ENCODE measurements around the gene FLNB.

The FLNB gene

DNA sequence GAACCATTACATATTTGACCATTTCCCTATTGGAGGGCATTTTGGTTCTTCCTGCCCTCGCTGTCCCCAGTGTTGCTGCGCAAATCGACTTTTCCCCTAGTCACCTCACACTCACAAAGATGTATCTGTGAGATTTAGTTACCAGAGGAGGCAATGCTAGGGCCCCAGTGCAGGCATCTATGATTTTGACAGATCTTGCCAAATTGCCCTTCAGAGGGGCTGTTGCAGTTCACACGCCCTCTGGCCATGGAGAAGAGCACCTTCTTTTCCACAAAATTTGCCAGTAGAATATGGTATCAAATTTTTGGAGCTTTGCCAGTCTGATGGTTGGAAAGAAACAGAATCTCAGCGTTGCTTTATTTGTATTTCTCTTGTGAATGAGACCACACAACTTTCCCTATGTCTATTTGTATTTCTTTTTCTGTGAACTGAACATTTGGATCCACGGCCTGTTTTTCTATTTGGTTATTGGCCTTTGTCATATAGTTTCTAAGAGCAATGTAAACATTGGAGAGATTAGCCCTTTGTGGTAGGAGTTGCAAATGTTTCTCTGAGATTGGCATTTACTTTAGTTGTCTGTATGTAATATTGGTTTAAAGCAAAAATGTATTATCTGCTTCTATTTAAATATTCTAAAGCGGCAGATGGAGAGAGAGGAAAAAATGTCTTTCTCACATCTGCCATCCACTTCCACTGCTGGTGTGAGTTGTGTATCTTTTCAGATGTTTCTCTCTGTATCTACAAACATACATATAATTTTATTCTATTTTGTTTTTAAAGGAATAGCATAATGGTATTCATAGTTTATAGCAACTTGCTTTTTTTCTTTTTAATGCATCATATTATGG lies 136.5 kb downstream of the FLNB start:
- DNase-seq: no peak

DNA sequence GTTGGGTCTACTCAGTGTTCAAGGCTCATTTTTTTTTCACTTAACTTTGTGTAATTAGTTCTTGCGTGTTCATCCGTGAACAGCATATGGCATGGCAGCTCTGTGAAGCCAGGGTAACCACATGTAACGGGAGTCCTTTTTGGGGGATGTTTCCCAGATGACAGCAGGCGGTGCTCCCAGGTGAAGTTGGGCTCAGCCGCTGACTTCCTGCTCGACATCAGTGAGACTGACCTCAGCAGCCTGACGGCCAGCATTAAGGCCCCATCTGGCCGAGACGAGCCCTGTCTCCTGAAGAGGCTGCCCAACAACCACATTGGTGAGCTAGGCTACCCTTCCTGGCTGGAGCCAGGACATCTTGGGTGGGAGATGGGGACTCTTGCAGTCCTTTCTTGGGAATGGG lies 139.8 kb downstream of the FLNB start:
- no peak for DNase-seq

DNA sequence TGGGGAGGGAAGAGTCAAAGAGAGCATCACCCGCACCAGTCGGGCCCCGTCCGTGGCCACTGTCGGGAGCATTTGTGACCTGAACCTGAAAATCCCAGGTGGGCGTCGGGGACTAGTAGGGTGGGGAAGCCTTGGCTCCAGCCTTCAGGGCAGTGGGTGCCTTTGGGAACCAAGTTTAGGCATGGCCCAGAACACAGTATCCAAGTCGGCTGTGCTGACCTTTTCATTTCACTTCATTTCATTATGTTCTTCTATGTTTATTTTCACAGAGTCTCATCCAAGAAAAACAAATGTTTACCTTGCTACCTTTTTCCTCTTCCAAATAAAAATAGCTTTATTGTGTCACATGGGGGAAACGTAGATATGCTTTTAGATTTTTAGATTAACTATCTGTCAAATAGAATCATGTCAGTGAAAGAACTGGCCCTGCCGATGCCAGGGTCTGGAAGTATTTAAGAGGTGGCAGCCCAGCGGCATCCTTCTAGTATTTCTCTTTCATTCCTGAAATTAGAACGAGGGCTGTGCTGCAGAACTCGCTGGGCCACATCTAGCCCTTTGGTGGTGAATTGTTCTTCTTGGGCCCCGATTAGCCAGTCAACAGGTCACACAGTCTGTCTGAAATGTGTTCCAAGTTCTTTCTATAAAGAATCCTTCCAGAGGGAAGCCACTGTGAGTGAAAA lies 142.0 kb downstream of the FLNB start:
- no peak for DNase-seq

DNA sequence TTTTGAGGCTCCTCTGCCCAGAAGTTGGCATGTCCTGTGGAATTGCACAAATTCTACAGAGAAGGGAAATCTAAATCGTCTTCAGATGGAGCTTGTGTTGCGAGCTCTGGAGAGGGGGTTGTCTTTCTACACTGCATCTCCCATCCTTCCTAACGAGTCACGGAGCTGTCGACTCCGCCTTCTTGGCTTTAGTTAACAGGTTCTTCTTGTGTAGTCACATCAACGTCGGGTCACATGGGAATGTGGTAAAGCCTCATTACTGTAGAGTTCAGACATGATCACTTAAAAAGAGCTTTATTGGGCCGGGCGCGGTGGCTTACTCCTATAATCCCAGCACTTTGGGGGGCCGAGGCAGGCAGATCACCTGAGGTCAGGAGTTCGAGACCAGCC lies 142.6 kb downstream of the FLNB start:
- no peak for DNase-seq

DNA sequence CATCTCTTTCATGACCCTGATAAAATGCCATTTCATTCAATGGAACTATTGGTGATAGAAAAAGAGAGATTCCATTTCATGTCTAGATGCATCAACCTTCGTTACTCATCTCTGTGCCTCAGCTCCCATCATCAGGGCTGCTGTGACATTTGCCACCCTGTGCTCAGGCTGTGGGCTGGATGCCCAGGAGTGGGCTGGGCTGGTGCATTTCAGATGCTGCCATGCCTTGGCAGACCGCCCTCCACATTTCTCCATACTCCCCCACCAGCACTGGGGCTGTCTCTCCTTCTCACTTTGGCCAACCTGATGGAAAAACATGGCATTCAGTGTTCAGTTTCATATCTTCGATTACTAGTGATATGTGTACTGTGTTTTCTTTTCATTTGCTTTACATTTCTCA lies 143.4 kb downstream of the FLNB start:
- DNase-seq: no peak

DNA sequence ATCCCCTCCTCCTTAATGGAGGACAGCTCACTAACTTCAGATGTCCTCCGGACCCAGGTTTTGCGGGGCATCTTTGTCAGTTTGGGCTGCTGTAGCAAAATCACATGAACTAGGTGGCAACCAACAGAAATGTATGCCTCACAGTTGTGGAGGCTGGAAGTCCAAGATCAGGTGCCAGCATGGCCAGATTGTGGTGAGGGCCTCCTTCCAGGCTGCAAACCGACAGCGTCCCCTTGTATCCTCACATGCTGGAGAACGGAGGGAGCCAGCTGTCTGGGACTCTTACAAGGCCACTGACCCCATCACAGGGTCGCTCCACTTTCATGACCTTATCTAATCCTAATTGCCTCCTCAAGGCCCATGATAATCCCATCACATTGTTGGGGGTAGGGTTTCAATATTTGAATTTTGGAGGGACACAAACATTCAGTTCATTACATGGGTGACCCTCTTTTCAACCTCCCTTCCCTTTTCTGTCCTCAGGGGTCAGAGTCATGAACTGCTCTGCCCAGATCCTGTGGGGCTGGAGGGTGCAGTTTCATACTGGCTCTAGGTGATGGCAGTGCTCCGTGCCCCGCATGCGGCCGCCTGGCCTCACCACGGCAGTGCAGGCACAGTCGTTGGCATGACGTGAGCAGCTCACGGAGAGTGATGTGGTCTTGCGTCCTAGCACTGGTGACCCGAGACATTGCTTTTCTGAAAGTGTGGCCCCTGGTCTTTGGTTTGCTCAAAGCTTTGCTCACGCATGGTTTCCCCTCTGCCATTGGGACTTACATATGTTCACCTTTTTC lies 144.2 kb downstream of the FLNB start:
- DNase-seq: no peak

DNA sequence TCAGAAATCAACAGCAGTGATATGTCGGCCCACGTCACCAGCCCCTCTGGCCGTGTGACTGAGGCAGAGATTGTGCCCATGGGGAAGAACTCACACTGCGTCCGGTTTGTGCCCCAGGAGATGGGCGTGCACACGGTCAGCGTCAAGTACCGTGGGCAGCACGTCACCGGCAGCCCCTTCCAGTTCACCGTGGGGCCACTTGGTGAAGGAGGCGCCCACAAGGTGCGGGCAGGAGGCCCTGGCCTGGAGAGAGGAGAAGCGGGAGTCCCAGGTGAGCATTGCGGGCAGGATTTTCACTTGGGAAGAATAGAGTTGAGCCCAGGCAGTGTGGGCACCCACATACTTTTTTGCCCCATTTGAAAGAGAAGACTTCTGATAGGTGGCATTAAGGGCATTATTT lies 145.1 kb downstream of the FLNB start:
- DNase-seq: no peak

DNA sequence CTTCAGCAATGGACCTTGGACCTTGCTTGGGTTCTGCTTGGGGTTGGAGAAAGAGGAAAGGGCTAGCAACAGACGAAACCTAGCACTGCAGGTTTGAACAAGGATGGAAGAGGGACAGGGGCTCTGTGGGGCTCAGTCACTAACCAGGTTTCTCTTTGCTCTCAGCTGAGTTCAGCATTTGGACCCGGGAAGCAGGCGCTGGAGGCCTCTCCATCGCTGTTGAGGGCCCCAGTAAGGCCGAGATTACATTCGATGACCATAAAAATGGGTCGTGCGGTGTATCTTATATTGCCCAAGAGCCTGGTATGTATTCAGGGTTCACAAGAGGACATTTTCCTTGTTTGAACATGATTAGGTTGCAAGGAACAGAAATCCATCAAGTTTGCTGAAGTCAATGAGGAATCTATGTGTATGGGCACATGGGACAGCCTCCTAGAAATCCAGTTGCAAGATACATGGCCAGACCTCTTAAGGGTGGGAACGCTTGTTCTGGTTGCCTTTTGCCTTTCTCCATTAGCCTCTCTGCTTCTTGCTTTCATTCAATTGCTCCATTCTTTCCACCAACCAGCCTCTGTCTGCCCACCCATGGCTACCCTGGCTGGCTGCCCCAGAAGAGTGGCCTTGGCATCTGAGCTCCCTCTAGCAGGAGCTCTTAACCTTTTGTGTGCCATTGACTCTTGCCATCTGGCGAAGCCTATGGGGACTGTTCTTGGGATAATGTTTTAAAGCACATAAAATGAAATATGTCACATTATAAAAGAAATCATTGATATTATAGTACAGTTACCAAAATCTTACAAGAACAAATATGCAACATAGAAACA lies 146.6 kb downstream of the FLNB start:
- no peak for DNase-seq

DNA sequence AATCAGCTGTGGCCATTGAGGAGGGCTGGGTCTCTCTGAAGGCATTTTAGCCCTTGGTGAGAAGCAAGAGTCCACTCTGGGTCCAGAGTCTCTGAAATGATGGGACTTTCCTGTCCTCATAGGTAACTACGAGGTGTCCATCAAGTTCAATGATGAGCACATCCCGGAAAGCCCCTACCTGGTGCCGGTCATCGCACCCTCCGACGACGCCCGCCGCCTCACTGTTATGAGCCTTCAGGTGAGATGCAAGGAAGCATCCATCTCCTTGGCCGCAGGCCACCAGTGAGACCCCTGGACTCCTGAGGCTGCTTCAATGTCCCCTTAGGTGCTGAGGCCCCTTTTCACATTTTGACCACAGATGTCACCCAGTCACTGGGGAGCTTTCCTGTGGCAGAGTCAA lies 147.6 kb downstream of the FLNB start:
- no peak for DNase-seq

DNA sequence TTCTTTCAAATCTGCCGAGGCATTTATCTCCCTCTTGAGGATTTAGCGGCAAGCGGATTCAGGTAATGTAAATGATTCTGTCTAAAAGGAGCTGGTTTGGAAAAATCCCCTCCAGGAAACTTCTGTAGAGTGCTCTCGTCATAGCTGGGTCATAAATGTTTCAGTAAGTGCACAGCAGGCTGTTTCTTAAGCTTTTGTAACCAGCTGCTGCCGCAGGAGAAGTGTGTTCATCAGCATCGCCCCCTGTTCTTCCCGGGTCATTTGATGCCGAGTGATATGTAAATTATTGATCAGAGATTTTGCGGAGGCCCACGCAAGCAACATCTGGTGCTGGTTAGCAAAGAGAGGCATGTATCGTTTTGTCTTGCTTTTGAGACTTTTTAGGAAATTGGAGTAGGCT lies 149.5 kb downstream of the FLNB start:
- no peak for DNase-seq

DNA sequence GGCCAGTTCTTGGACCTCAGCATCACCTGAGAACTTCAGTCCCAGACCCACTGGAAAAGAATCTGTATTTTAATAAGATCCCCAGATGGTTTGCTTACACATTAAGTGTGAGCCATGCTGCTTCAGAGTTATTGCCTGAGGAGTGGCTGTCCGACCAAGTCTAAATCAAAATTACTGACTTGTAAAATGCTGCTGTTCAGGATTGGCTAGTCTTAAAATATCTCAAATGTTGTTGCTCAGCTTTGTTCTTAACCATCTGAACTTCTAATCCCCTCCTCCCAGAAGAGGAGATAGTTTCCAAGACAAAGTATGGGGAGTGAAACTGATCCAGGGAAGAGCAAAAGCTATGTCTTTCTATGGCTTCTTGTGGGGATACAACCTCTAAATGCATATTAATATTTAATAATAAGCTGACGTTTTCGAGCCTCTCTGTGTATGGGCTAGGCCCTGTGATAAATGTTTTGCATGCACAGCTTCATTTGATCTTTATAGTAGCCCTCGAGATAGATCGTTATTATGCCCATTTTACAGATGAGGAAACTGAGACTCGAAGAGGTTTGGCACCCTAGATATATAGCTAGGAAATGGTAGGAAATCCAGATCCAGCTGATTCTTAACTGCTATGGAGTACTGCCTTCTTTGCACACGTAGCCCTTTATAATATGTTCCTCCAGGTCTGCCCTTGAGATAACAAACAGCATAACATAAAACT lies 150.4 kb downstream of the FLNB start:
- DNase-seq: no peak

DNA sequence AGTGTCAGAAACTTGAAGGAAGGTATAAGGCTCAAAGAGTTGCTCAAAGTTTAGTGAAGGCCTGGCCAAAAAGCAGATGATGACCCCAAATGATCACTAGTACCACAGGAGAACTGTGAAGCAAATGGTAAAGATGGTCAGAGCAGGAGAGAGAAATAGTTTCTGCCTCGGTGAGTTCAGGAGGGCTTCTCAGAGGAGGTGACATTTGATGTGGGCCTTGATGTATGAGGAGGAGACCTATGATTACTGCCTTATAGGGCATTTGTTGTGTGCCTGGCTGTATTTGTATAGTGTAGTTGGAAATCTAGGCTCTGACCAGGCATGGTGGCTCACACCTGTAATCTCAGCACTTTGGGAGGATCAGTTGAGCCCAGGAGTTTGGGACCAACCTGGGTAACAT lies 152.2 kb downstream of the FLNB start:
- no peak for DNase-seq

DNA sequence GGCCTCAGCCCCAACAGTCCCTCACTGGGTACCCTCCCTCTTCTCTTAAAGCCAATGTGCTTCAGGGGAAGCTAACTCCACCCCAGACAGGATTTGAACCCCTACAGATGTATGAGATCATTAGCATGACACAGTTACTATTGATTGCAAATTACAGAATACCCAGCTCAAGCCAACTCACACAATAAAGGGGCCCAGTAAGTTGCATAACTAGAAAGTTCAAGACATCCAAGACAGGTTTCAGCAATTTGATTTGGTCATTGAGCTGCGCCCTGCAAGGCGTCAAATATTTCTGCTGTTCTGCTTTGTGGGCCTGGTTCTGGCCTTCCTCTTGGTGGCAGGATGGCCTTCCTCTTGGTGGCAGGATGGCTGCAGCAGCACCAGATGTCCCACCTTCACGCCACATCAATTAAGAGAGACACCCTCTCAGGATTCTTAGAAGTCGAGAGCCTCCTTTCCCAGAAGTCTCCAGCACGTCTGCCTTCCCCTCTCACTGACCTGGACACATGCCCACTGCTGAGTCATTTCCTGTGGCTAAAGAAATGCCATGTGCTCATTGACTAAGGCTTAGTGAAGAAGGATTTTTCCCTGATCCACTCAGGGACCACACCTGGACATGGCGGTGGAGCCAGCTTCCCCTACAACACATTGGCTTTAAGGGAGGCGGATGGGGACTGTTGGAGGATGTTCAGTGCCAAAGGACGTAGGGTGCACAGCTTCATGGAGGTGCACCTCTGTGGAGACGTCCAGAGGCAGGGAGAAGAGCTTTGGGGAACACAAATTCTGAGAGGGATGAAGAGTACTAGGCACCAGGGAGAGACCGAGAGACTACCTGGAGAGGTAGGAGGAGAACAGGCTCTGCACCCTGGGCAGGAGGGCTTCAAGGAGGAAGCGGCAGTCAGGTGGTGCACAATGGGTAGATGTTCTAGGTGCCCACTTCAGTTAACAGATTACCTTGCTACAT lies 153.5 kb downstream of the FLNB start:
- DNase-seq: no peak

DNA sequence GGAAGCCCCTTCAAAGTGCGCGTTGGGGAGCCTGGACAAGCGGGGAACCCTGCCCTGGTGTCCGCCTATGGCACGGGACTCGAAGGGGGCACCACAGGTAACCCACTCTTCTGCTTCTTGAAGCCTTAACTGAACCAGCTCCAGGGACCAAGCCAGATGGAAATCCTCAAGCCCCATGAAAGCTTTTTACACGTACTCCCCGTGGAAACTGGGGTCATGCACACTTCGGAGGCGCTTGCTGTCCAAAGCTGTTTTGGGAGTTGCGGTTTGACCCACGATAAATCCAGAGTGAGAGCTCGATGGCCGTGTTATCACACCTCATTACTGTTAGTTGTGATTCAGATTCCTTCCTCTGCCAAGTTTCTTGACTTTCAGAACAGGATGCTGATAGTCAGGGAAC lies 155.0 kb downstream of the FLNB start:
- DNase-seq: no peak

DNA sequence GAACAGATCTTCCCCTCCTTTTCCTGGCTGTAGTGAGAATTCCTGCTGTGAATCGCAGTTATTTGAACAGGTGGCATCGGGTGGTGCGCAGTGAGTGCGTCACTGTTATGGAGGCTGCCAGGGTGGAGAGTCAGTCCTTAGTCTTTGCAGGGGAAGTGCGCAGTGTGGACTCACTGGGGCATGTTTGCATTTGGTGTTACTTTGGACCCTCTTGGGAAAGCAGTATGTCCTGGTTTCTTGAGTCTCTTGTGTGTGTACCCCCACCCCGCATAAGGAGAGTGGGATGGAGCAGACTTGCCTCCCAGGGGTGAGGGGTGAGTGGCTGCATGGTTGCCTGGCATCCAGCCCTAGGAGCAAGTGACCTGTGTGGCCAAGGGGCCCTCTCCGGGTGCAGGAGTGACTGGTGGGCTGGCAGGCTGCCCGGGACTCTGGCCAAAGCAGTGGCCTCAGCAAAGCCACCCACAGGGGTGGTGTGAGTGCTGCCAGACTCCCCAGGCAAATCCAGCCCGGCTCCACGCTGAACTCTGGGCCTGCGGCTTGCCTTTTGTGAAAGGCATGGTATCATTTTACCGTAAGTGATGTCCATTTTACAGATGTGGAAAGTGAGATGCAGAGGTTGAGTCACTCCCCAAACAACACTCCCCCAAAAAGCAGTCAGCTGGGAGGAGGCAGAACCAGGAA lies 156.1 kb downstream of the FLNB start:
- DNase-seq: no peak

DNA sequence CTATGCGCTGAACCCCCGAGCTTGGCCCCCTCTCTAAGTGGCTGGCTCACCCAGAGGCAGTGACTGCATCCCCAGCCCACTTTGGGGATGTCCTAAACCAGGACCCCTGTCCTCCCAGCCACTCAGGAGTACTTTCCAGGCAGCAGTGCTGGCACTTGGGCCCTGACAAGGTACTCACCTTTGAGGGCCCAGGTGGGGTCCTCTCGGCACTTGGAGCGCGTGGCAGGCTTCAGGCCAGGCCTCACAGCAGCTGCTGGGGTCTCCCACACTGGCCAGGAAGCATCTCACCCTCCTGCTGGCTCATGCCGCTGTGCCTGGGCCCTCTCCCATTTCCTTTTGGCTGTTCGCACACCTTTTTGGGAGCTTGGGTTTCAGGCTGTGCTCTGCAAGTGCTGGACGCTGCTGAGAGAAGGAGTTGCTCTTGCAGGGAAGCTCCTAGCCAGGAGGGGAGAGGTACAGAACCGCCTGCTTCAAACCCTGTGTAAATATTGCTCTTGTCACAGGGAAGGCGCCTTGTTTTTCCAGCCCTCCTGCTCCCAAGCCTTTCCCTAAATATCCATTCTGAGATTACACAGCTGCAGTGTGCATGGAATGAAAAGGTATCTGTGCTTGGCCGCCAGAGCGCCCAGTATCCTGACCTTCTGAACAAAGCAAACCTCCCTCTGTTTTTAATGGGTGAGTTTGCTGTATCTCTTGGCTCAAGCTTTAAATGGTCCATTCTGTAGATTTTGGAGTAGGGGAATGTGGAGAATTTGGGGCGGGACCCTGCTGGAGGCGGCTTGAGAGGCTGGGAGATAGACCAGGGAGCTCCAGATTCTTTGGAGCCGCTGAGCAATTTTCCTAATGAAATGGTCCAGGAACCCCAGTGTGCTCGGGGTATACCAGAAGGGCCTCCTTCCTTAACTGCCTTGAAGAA lies 156.9 kb downstream of the FLNB start:
- no peak for DNase-seq

DNA sequence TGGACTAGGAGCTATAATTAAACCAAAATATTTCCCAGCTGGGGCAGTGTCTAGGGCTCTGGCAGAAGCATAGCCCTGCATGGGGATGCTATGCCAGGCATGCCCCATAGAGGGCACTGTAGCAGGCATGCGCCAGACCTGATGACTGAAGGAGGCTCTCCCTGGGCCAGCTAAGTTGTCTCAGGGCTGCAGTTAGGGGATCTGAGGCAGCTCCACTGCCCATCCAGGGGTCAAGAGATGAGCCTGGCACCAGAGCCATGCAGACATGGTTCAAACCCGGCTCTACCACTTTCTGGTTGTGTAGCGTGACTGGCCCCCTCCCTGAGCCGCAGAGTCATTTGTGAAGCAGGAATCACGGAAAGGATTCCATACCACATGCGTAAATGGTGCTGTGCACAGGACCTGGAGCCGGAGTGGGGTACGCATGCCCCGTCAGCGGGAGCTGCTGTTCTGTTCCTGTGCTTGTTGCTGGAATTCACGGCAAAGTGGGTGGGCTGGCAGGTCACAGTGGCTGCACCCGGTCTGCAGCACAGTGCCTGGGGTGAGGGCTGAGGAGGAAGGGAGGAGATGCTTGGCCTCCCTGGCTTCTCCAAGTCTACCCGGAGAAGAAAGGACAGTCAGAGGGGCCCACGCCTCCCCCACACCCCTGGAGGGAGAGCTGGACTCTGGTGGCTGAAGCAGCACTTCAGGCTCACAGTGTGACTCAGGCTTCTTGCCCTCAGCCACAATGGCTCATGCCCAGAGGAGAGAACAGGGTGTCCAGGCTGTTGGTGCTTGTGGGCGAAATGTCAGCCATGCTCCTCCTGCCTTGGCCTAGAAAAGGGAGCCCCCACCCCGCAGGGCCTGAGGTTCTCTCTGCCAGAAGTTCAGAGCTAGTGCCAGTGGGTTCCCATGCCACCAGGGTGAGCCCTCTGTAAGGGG lies 159.5 kb downstream of the FLNB start:
- no peak for DNase-seq

DNA sequence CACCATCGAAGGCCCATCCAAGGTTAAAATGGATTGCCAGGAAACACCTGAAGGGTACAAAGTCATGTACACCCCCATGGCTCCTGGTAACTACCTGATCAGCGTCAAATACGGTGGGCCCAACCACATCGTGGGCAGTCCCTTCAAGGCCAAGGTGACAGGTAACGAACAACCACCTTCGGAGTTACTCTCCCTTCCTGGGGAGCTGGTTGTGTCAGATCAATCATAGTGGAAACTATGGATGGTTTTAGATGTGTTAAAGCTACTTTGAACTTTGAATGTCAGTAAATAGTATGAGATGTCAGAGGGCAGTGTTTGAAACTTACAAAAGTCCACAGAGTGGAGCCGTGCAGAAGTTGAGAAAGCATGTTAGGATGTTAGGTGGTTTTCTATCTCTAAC lies 160.3 kb downstream of the FLNB start:
- no peak for DNase-seq
